T-helper 1 cell treated with Interleukin-12 subunit alpha and Interleukin-12 subunit beta and Interleukin-4 antibody, amounts not matched to agents 30 ng/mL and 1 ng/mL, for 36 hours (primary cell): ENCODE measurements around the gene ZNF362. TPM values are rescaled to one million over a fixed set of nuclear protein-coding genes. Genes with fewer than 3 reads are reported as not detected.

Experiments used
- intact Hi-C: fragments of 100-400 bp; cut with micrococcal nuclease; formaldehyde crosslinking; loops from one replicate; pipeline ENCODE4 v1.15.1; 2024
- total RNA-seq: library from RNA; stranded (reverse); gene quantifications from 2 replicates; pipeline ENCODE4 v1.2.3, GENCODE V29; 2022

Gene ZNF362
- total RNA-seq, 1 donor from 2014 or later: 21.6 TPM

- intact Hi-C loops: no loop called here
These were observed 10.5 kb downstream of the ZNF362 start for GRCh38 chr1:33266766-33267165.

DNA sequence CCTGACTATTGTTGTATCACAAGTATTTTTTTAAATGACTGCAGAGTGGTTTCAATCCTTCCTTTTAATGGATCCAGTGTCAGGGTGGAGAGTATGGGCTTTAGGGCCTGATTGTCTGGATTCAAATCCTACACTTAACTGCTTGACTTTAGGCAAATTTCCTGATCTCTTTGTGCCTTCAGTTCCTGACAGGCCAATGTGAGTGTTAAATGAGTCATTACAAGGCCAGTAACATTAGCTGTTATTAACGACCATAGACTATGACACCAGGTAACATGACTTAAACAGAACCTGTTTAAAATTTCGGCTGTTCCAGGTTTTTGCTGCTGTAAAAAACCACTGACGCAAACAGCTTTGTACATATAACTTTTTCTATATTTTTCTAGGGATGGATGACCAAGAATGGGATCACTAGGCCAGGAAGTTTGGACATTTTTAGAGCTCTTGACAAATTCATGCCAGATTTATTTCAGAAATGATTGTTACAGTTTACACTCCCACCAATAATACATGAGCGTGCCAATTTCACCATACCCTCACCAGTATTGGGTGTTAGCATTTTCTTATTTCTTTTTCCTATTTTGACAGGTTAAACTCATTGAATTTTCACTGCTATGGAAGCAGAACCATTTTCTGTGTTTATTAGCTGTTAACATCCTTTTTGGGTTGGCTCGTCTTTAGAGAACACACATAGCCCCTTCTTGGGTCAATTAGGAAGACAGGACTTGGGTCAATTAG lies 11.3 kb downstream of the ZNF362 start:
- intact Hi-C loops: no loop called here

- intact Hi-C loops: no loop called here
These were observed 12.2 kb downstream of the ZNF362 start for GRCh38 chr1:33268457-33268856.

DNA sequence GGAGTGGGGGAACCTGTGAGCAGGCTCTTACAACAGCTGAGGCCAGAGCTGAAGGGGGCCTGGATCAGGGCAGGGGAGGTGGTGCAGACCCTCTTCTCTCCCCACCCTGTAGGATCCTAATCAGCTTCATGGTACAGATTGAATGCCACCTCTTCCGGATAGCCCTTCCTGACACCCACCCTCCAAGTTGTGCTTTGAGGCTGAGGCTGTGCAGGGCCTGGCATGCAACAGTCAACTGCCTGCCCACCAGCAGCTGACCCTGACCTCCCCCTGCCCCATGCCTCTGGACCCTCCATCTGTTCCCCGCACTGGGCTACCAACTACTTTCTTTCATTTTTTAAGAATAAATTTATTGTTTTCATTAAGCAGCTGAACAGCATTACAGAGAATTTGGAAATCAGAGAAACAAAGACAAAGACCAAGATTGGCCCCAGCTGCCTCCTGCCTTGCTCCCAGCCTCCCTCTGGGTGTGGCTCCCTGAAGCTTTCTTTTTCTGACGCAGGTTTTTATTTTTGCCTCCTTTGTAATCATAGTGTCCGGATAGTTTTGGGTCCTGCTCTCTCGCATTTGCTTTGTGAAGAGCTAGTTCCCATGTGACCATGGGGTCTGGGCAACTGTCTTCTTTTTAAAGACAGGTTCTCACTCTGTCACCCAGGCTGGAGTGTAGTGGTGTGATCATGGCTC lies 12.8 kb downstream of the ZNF362 start:
- intact Hi-C loops: no loop called here

DNA sequence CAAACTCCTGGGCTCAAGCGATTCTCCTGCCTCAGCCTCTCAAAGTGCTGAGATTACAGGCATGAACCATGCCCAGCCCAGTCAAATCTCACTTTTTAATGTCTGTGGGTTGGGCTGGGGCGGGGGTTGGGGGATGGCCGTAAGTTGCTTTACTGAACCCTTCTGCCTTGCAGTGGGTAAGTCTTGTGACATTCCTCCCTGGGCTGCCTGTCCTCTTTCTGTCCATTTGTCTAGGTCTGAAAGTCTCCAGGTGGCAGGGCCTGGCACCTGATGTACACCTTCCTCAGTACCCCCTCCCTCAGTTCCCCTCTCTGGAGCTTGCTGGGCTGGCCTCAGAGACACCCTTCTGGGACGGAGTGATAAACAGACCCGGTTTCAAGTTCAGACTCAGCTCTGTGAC lies 13.3 kb downstream of the ZNF362 start:
- intact Hi-C loops: no loop called here

- intact Hi-C loops: no loop called here
These were observed 14.1 kb downstream of the ZNF362 start for GRCh38 chr1:33270379-33270778.

- intact Hi-C loops: no loop called here
These were observed 14.6 kb downstream of the ZNF362 start for GRCh38 chr1:33270808-33271465.

- intact Hi-C loops: no loop called here
These were observed 15.6 kb downstream of the ZNF362 start for GRCh38 chr1:33271666-33272505.

DNA sequence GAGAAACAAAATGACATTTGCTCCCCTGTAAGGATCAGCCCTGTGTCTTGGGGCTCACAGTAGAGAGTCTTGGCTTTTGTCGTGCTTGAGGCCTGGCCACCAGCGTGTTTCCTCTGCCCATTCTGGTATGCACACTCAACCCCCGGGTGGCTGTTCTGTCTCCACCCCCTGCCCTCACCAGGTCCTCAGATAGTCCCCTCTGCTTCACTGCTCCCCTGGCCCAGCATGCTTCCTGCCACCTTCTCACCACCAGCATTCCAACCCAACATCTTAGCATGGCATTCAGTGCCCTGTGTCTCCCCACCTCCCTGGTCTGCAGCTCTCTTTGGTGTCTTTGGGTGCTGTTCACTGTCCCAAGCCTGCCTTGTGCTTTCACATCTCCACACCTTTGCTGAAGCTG lies 16.2 kb downstream of the ZNF362 start:
- intact Hi-C loops: no loop called here

- intact Hi-C loops: no loop called here
These were observed 16.6 kb downstream of the ZNF362 start for GRCh38 chr1:33272930-33273329.

GRCh38 chr1:33273406-33273805 lies 17.1 kb downstream of the ZNF362 start:
- intact Hi-C loops: no loop called here

- intact Hi-C loops: no loop called here
These were observed 17.7 kb downstream of the ZNF362 start for GRCh38 chr1:33273961-33274371.

DNA sequence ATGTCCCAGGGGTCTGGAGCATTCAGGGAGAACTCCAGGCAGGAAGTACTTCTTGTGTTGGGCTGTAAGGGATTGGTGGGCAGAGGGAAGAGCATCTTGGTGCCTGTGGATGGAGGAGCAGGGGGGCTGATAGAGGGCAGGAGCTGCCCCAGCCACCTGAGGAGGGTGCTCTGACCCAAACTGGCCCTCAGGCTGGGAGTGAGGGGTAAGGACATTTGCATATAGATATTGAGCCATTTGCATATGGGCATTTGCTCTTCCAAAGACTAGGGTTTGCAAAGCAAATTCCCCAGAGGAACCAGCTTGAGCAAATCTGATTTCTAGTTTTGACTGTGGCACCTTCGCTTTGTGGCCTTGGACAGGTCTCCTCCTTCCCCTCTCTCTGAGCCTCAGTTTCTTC lies 18.2 kb downstream of the ZNF362 start:
- intact Hi-C loops: no loop called here

DNA sequence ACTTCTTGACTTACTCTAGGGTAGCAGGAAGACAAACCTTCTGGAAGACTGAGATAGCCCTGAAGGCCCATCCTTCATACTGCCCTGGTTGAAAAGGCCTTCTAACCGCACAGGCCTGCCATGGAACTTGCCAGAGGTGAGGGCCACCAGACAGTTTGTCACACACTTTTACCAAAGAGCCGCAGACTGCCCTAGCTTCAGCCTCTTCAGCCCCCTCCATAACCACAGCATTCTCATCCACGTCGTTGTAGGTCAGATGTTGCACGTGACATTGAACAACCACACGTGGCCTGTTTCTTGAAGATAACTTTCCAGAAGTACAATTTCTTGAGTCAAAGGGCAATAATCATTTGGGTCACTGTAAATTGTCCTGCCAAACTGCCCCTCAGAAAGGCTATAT lies 18.9 kb downstream of the ZNF362 start:
- intact Hi-C loops: no loop called here

DNA sequence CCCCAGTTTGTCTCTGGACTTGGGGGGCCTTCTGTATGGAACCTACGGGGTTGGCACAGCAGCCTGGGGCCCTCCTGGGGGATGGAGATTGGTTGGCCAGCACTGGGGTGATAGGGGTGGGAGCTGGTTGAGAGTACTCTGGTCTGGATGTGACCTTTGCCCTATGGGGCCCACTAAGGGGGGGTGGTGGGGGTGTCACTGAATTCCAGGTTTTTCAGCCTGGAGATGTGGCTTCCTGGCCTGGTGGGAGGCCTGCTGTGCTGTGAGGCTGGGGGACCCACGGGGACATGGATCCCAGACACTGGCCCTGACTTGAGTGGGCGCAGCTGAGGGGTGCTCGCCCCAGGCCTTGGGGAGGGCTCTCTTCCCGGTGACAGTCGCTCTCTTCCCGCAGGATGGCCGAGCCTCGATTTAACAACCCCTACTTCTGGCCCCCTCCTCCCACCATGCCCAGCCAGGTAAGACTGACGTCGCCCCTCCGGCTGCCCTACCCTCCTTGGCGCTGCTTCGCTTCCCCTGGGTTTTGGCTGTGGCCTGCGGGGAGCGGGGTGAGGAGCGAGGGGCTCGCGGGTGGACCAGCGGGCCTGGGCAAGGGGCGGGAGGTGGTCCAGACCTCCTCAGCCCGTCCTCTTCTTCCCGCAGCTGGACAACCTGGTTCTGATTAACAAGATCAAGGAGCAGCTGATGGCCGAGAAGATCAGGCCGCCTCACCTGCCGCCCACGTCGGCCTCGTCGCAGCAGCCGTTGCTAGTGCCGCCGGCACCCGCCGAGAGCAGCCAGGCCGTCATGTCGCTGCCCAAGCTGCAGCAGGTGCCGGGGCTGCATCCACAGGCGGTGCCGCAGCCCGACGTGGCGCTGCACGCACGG lies 19.6 kb downstream of the ZNF362 start:
- intact Hi-C loops: no loop called here

DNA sequence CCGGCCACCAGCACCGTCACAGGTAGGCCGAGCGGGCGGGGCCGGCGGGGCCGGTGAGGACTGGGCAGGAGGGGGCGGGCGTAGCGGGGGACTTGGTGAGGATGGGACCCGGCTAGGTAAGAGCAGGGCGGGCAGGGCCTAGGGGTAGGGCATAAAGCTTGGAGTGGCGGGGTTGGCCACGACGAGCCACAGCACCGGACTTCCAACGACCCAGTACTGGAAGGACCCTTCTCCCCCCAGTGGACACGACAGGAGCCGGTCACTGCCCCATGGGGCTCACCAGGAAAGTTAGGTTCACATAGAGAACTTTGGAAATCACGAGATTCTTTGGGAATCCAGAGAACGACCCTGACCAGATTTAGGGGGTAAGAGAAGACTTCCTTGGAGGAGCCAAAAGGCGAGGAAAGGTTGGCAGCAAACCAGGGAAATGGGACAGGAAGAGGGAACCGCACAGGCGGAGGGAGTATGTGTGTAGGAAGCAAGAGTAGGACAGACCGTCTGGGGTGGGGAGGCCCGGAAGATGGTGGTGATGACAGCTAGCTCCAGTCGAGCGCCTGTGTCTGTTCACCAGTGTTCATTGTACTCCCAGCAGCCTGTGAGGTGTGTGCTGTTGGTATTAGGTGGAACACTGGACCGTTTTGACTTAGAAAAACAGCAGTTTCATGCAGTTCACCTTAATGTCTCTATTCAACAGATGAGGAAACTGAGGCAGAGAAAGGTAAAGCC lies 20.4 kb downstream of the ZNF362 start:
- intact Hi-C loops: no loop called here

DNA sequence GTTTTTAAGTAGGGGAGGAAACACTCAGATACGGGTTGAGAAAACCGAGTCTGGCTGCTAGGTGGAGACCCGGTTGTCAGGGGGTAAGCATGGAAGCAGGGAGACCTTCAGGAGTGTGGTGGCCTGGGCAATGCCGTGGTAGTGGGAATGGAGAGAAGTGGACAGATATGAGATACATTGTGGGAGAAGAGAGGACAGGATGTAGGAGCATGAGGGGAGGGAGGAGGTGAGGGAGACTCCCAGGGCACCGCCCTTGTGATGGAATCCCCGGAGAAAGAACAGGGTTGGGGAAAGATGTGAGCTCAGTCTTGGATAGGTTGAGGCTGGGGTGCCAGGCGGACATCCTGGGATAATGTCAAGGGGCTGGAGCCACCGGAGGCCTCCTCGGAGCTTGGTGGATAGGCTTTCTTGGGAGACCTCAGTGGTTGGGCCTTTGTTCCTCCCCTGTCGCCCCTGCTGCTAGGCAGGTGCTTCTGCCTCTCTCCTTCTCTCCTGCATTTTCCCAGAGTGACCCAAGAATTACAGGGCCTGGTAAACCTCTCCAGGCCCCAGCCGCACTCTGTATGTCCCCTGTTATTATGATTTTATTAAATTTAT lies 21.3 kb downstream of the ZNF362 start:
- intact Hi-C loops: no loop called here

DNA sequence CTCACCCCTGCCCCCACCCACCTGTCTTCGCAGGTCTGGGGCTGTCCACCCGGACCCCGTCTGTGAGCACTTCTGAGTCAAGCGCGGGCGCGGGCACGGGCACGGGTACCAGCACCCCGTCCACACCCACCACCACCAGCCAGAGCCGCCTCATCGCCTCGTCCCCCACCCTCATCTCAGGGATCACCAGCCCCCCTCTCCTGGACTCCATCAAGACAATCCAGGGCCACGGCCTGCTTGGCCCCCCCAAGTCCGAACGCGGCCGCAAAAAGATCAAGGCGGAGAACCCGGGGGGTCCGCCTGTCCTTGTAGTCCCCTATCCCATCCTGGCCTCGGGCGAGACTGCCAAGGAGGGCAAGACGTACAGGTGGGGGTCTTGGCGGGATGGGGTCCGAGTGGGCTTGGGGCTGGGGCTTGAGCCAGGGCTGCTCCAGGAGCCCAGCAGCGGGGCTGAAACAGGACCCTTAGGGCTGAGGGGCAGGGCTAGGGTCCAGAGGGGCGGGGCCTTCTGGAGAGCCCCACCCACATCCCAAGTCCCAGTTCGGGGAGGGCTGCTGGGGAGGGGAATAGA lies 23.9 kb downstream of the ZNF362 start:
- intact Hi-C loops: no loop called here
